Measurements from ENCODE around the gene MED13L.

The MED13L gene

GRCh38 chr12:116121453-116121871 is 156.0 kb downstream of the MED13L start:
- peak overlapping the region; percentile 85 for H3K27ac ChIP-seq
- TF ChIP-seq CTCF (conservative IDR thresholded peaks at IDR 0.05) = no peak

GRCh38 chr12:116116650-116117424 is 160.7 kb downstream of the MED13L start:
- H3K27ac ChIP-seq = no peak overlapping the region
- no peak for TF ChIP-seq CTCF (conservative IDR thresholded peaks at IDR 0.05)

- no peak for TF ChIP-seq CTCF (conservative IDR thresholded peaks at IDR 0.05)
Observed at GRCh38 chr12:116113398-116114130, 163.9 kb downstream of the MED13L start.

GRCh38 chr12:116106870-116107269 is 170.6 kb downstream of the MED13L start:
- TF ChIP-seq CTCF (conservative IDR thresholded peaks at IDR 0.05) = no peak
- no peak overlapping the region for H3K27ac ChIP-seq

More at GRCh38 chr12:116113398-116114130, 163.9 kb downstream of the MED13L start:
- no peak overlapping the region for H3K27ac ChIP-seq

- no peak overlapping the region for H3K27ac ChIP-seq
- no peak for TF ChIP-seq CTCF (conservative IDR thresholded peaks at IDR 0.05)
Observed at GRCh38 chr12:116104167-116104767, 173.2 kb downstream of the MED13L start.

- TF ChIP-seq CTCF (conservative IDR thresholded peaks at IDR 0.05) = no peak
Observed at GRCh38 chr12:116101991-116102390, 175.5 kb downstream of the MED13L start.

More at GRCh38 chr12:116101991-116102390, 175.5 kb downstream of the MED13L start:
- H3K27ac ChIP-seq = no peak overlapping the region

Measured in VCaP (cell line).